Measurements from ENCODE around the gene MORN4. TPM values are rescaled to one million over a fixed set of nuclear protein-coding genes. Genes with fewer than 3 reads are reported as not detected.
A peak's percentile ranks its signal among the peaks of the same experiment; 100 is the strongest.
"Not testable (repeated sequence)": the region's sequence is repeated elsewhere in the genome, so short reads cannot be mapped to it uniquely, and the experiment has no call there.

The MORN4 gene
- total and polyA plus RNA-seq, 5 donors = 10.1 to 23.3 (median 11.3) TPM

DNA sequence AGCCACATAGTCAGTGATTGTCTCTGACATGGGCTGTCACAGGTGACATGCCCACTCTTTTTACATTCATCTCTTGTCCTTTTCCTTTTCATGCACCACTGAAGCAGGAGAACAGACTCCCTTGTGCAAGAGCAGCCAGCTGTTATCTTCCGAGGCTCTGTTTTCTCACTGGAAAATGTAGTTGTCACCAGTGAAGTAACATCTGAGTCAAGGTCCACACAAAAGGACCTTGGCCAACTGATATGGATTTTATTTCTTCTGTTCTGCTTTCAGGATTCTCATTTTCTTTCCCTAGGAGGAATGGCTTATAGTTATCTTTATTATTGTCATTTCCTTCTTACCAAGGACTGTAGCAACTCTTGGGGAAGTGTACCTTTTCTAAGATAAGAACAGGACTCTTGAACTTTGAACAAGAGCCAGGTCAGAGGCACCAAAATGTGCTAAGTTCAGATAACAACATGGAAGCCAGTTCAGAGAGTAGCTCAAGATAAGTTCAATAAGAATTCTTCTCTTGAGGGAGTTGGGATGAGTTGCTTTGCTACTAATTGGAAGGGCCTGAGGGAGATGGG lies 31.1 kb upstream of the MORN4 start:
- DNase-seq (no peak), ATAC-seq (peak; percentile 11 to 64)
- Histone ChIP-seq H3K4me1 (ENCODE audit: control insufficient read depth, insufficient read depth, low read length) (no peaks in the 10 kb centered on the region), H3K27me3 (ENCODE audit: control insufficient read depth, insufficient read depth) (no peaks in the 10 kb centered on the region), H3K9me3 (ENCODE audit: control insufficient read depth, low read length) (no peaks in the 10 kb centered on the region), H3K4me3 (ENCODE audit: low read length) (no peak overlapping the region), H3K27ac (ENCODE audit: low read length) (no peak overlapping the region)
- 38% methylated on average over 1 of the region's 1 CpG for WGBS
- intact Hi-C loops (cut with DNase I) = no loop called here

DNA sequence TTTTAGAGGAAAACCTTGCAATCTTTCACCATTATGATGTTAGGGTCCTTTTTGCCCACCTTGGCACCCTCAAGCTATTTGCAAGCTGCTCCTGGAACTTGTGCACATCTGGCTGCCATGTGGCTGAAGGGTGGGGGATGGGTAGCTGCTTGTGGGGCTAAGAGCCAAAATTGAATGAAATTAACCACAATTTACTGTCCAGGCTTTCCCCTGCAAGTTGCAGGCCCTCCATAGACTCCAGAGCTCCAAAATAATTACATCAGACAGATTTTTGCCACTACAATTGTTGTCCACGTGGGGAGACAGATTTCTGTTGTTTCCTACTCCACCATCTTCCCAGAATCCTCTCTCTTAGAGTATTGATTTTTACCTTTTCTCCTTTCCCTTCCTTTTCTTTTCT lies 26.3 kb upstream of the MORN4 start:
- whole genome bisulfite sequencing = 54% methylated on average over 1 of the region's 1 CpG
- ATAC-seq = no peak

DNA sequence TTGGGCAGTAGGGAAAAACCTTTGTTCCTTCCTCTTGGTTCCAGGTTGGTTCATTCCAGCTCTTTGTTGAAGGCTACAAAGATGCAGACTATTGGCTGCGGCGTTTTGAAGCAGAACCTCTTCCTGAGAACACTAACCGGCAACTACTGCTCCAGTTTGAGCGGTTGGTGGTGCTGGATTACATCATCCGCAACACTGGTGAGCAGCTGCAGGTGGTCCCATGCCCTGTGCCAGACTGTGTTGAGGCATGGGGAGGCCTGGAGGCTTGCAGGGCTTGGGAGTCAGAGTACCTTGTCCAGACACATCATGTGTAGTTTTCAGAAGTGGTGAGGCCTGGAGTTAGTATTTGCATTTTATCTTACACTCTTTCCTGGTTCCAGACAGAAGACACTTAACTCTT lies 23.5 kb upstream of the MORN4 start:
- H3K4me3 ChIP-seq (ENCODE audit: low read length) = no peak overlapping the region
- intact Hi-C loops (cut with DNase I) = no loop called here
- 88% methylated on average over 5 of the region's 5 CpGs for WGBS

More for the DNA sequence above, 26.3 kb upstream of the MORN4 start:
- Histone ChIP-seq H3K27me3 (ENCODE audit: control insufficient read depth, insufficient read depth) (no peaks in the 10 kb centered on the region), H3K4me3 (ENCODE audit: low read length) (no peak overlapping the region), H3K4me1 (ENCODE audit: control insufficient read depth, insufficient read depth, low read length) (no peaks in the 10 kb centered on the region), H3K27ac (ENCODE audit: low read length) (no peak overlapping the region), H3K9me3 (ENCODE audit: control insufficient read depth, low read length) (no peaks in the 10 kb centered on the region)
- no peak for DNase-seq
- intact Hi-C loops (cut with DNase I) = no loop called here

DNA sequence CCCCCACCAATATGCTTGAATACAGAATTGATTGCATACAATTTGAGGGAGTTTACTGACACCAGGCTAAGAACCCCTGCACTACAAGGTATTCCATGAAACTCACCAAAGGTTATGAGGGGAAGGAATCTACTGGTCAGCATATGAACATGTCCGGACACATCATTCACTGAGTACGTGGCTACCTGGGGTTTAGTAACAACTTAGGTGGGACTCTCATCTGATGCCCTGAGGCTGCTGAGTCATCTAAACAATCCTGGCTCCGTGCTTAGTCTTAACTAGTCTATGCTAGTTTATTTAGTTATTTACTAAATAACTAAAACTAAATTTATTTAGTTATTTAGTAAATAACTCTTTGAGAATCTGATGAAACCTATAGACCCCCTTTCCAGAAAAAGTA lies 18.5 kb upstream of the MORN4 start:
- DNase-seq = no peak
- Histone ChIP-seq H3K9me3 (ENCODE audit: control insufficient read depth, low read length) (no peaks in the 10 kb centered on the region), H3K4me3 (ENCODE audit: low read length) (no peak overlapping the region), H3K4me1 (ENCODE audit: control insufficient read depth, insufficient read depth, low read length) (no peaks in the 10 kb centered on the region), H3K27ac (ENCODE audit: low read length) (no peak overlapping the region), H3K27me3 (ENCODE audit: control insufficient read depth, insufficient read depth) (no peaks in the 10 kb centered on the region)
- WGBS = 96% methylated on average over 3 of the region's 3 CpGs
- intact Hi-C loops (cut with DNase I) = no loop called here
- ATAC-seq = no peak

More for the DNA sequence above, 23.5 kb upstream of the MORN4 start:
- no peak overlapping the region for H3K27ac ChIP-seq (ENCODE audit: low read length)
- no peak for DNase-seq
- no peaks in the 10 kb centered on the region for H3K27me3 ChIP-seq (ENCODE audit: control insufficient read depth, insufficient read depth)
- H3K4me1 ChIP-seq (ENCODE audit: control insufficient read depth, insufficient read depth, low read length) = no peaks in the 10 kb centered on the region
- no peaks in the 10 kb centered on the region for H3K9me3 ChIP-seq (ENCODE audit: control insufficient read depth, low read length)
- no peak for ATAC-seq

DNA sequence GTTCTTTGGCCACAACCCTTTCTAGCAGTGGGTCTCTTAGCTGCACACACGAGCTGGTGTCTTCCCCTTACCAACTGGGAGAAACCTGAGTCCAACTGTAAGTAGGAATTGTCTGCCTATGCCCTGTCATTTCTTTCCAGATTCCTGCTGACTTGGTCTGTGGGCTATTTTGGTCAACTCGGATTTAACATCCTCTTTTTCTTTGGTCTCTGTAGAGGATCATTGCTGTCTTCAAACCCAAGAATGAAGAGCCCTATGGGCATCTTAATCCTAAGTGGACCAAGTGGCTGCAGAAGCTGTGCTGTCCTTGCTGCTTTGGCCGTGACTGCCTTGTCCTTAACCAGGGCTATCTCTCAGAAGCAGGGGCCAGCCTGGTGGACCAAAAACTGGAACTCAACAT lies 17.4 kb upstream of the MORN4 start:
- Histone ChIP-seq H3K27me3 (ENCODE audit: control insufficient read depth, insufficient read depth) (no peaks in the 10 kb centered on the region), H3K27ac (ENCODE audit: low read length) (no peak overlapping the region), H3K4me1 (ENCODE audit: control insufficient read depth, insufficient read depth, low read length) (no peaks in the 10 kb centered on the region), H3K4me3 (ENCODE audit: low read length) (no peak overlapping the region), H3K9me3 (ENCODE audit: control insufficient read depth, low read length) (no peaks in the 10 kb centered on the region)
- DNase-seq (no peak), ATAC-seq (no peak)
- 87% methylated on average over 3 of the region's 3 CpGs for whole genome bisulfite sequencing
- intact Hi-C loops (cut with DNase I) = no loop called here

DNA sequence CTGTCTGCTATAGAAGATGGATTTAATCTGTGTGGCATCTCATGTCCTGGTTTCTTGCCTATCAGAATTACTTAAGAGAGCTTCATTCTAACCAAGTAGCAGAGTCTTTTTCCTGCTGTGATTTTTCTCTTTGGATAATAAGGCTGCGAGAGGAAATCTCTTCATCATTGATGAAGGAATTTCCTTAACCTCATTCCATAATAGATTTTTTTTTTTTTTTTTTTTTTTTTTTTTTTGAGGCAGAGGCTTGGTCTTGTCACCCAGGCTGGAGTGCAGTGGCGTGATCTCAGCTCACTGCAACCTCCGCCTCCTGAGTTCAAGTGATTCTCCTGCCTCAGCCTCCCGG lies 16.1 kb upstream of the MORN4 start:
- ATAC-seq; H3K4me3 ChIP-seq (ENCODE audit: low read length); H3K4me1 ChIP-seq (ENCODE audit: control insufficient read depth, insufficient read depth, low read length); H3K27ac ChIP-seq (ENCODE audit: low read length); H3K9me3 ChIP-seq (ENCODE audit: control insufficient read depth, low read length); DNase-seq; H3K27me3 ChIP-seq (ENCODE audit: control insufficient read depth, insufficient read depth); intact Hi-C loops (cut with DNase I): not testable (repeated sequence)
- 88% methylated on average over 4 of the region's 4 CpGs for WGBS

DNA sequence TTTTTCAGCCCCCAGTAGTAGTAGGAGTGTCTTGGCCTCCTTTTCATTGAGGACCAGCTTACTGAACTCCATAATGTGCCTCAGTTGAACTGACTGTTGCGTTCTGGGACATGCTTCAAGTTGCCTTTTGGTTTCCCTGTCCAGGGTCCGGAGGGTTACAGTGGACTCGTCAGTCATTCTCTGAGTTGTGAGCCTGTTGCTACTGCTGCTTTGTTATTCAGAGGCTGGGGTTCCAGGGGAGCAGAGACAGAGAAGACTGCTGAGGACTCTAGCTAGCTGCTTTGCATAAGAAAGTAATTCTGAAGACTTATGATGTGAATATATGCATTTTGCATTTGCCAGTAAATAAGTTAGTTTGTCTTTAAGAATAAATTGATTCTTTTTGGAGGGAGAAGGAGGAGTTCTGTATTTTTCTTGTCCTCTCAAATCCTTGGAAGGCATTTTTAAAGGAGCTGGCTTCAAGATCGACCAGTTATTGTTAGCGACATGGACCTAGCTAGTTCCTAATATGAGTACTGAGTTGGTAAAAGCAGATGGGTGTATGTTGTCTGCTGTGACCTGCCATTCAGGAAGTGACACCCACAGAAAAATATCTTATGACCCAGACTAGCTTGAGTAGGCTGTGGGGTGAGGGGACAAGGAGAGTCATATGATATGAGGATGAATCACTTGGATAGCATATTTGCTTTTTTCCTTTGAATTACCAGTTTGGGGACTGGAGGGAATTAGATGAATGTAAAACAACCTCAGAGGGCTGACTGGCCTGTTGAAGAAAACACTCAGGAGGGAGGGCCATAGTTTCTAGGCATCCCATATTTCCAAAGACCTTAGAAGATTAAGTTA lies 15.5 kb upstream of the MORN4 start:
- H3K27me3 ChIP-seq (ENCODE audit: control insufficient read depth, insufficient read depth) = no peaks in the 10 kb centered on the region
- intact Hi-C loops (cut with DNase I) = no loop called here
- peak overlapping the region; percentile 36 for H3K27ac ChIP-seq (ENCODE audit: low read length)
- no peaks in the 10 kb centered on the region for H3K4me1 ChIP-seq (ENCODE audit: control insufficient read depth, insufficient read depth, low read length)
- WGBS = 68% methylated on average over 5 of the region's 5 CpGs
- no peaks in the 10 kb centered on the region for H3K9me3 ChIP-seq (ENCODE audit: control insufficient read depth, low read length)
- DNase-seq = no peak
- H3K4me3 ChIP-seq (ENCODE audit: low read length) = no peak overlapping the region
- ATAC-seq = peak; percentile 73 to 79

DNA sequence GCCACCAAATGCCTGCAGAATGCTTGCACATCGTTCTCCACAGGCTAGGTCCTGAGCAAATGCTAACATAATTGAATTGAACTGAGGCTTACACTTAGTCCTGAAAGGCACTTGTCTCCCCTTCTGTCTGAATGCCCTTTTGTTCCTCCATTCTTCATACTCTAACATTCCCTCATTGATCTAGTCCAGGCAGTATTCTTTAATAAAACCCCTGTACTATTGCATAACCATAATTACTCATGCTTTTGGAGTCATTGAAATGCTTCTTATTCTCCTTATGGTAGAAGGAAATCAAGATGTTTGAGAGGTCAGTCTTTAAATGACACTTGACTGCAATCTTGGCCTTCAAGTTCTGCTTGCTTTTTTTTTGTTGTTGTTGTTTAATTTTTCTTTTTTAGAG lies 14.3 kb upstream of the MORN4 start:
- Histone ChIP-seq H3K4me3 (ENCODE audit: low read length) (no peak overlapping the region), H3K9me3 (ENCODE audit: control insufficient read depth, low read length) (no peaks in the 10 kb centered on the region), H3K27me3 (ENCODE audit: control insufficient read depth, insufficient read depth) (no peaks in the 10 kb centered on the region), H3K27ac (ENCODE audit: low read length) (no peak overlapping the region), H3K4me1 (ENCODE audit: control insufficient read depth, insufficient read depth, low read length) (no peaks in the 10 kb centered on the region)
- no peak for DNase-seq
- WGBS = 80% methylated on average over 1 of the region's 1 CpG
- intact Hi-C loops (cut with DNase I) = no loop called here
- ATAC-seq = peak in 1 of 2 donors; percentile 22

DNA sequence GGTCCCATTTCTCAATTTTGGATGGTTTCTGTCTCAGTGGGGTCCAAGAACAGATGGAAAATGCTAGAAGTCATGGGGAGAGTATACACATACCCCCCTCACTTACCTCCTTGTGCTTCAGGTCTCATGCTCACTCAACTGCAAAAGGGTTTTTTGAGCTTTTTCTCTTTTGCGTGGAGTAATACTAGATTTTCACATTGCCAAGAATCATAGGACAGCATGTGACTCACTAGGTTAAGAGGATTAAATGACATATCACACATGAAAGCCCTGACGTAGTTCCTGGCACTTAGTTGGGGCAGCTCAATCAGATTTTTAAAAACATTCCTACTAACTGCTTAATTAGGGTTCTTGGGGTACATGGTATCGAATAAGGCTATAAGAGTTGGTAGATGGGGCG lies 11.6 kb upstream of the MORN4 start:
- H3K27me3 ChIP-seq (ENCODE audit: control insufficient read depth, insufficient read depth) = no peaks in the 10 kb centered on the region
- no peak for ATAC-seq
- intact Hi-C loops (cut with DNase I) = no loop called here
- H3K27ac ChIP-seq (ENCODE audit: low read length) = no peak overlapping the region
- no peak overlapping the region for H3K4me3 ChIP-seq (ENCODE audit: low read length)
- WGBS = 94% methylated on average over 4 of the region's 4 CpGs
- H3K4me1 ChIP-seq (ENCODE audit: control insufficient read depth, insufficient read depth, low read length) = no peaks in the 10 kb centered on the region
- DNase-seq = no peak
- H3K9me3 ChIP-seq (ENCODE audit: control insufficient read depth, low read length) = no peaks in the 10 kb centered on the region

DNA sequence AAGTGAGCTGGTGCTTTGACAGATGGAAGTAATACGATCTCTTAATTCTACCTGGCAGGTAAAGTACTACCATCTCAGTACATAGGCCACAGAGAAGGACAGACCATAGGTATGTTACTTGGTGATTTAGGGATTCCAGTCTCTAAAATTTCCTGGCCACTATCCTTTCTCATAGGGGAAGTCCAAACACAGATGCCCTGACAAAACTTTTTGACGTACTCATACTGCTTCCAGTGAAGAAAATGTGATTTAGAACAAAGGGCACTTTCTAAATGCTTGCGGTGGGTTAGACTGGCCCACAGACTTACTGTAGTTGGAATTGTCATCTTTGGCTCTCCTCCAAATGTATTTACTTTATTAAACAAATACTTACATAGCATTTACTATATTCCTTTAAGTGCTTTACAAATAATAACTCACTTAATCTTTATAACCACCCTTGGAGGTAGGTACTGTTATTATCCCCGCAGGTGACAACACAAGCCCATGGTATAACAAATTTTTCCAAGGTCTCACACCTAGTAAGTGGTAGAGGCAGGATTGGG lies 10.2 kb upstream of the MORN4 start:
- intact Hi-C loops (cut with DNase I) = no loop called here

DNA sequence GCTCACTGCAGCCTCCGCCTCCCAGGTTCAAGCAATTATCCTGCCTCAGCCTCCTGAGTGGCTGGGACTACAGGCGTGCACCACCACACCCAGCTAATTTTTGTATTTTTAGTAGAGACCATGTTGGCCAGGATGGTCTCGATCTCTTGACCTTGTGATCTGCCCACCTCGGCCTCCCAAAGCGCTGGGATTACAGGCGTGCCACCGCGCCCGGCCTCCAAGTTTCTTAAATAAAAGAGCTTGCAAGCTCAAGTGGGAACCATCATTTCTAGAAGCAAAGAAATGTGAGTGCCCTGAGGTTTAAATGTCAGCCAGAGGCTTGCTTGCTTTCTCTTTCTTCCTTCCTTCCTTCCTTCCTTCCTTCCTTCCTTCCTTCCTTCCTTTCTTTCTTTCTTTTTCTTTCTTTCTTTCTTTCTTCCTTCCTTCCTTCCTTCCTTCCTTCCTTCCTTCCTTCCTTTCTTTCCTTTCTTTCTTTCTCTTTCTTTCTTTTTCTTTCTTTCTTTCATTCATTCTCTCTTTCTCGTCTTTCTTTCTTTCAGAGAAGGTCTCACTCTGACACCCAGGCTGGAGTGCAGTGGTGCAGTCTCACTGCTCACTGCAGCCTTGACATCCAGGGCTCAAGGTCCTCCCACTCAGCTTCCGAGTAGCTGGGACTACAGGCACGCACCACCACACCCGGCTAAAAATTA lies 9.3 kb upstream of the MORN4 start:
- H3K4me3 ChIP-seq (ENCODE audit: low read length); intact Hi-C loops (cut with DNase I); H3K4me1 ChIP-seq (ENCODE audit: control insufficient read depth, insufficient read depth, low read length); H3K27me3 ChIP-seq (ENCODE audit: control insufficient read depth, insufficient read depth); ATAC-seq; DNase-seq; H3K27ac ChIP-seq (ENCODE audit: low read length); H3K9me3 ChIP-seq (ENCODE audit: control insufficient read depth, low read length): not testable (repeated sequence)
- 95% methylated on average over 13 of the region's 13 CpGs for WGBS

More for the DNA sequence above, 10.2 kb upstream of the MORN4 start:
- Histone ChIP-seq H3K4me3 (ENCODE audit: low read length) (no peak overlapping the region), H3K4me1 (ENCODE audit: control insufficient read depth, insufficient read depth, low read length) (no peaks in the 10 kb centered on the region), H3K9me3 (ENCODE audit: control insufficient read depth, low read length) (no peaks in the 10 kb centered on the region), H3K27me3 (ENCODE audit: control insufficient read depth, insufficient read depth) (no peaks in the 10 kb centered on the region), H3K27ac (ENCODE audit: low read length) (no peak overlapping the region)
- DNase-seq (no peak), ATAC-seq (no peak)
- WGBS = 95% methylated on average over 4 of the region's 4 CpGs

All from right cardiac atrium (tissue), 5 donors.